ENCODE data around the gene ANXA2.

ANXA2 gene

DNA sequence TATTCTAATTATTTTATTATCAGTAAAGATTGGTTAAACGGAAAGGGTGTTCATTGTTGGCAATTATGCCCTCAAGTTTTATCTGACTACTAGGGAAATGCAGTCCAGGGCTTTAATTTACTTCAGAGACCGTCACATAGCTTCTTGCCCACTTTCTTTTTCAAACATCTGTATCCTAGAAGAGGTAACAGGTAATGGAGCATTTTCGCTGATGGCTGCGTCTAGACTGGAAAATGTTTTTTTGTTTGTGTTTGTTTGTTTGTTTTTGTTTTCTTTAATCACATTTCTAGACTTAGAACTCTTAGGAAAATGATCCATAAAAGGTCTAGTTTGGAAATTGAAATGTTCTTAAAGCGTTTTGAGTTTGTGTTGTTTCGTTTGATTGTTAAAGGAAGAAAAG is 71.4 kb downstream of the ANXA2 start:
- Histone ChIP-seq H3K9me3 (no peaks in the 10 kb centered on the region), H3K27me3 (peaks cover 0 to 3% of the 10 kb centered on the region in 2 donors), H3K36me3 (no peaks in the 10 kb centered on the region), H3K27ac (no peak overlapping the region), H3K4me1 (peaks cover 0 to 3% (median 0%) of the 10 kb centered on the region in 4 donors), H3K4me3 (no peak overlapping the region)
- no peak for DNase-seq
- intact Hi-C loops (cut with DNase I; ENCODE audit: low total_unique reads), result no loop called here
- TF ChIP-seq CTCF (IDR thresholded peaks at IDR 0.05), result no peak

GRCh38 chr15:60325905-60326304 is 71.9 kb downstream of the ANXA2 start:
- no peak for TF ChIP-seq CTCF (IDR thresholded peaks at IDR 0.05)

DNA sequence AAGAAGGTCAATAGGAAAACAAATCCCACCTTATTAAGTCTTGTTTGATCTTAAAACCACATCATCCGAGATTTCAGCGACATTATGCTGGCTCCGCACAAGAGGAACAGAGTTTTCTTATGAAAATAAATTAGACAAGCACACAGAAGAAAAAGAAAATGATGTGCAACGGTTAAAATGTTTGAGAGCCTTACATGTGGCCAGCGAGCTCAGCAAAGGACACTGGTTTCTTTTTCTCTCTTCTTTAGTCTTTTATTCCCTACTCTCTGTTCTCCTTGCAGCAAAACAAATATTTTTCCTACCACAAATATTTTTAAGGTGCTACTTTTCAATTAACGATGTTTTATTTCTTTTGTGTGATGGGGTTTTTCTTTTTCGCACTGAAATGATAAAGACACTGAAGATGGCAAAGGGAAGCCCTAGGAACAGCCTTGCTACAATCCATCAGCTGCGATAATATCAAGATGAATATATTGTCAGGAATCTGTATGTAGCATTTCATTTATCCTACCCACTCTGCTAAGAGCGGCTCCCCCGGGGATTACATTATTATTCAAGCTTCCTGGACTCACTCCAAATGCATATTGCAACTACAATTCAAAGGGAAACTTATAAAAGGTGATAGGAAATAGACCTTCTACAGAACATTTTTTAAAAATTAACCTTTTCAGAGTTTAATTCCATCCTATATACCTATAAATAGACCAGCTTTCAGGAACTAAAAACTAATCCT is 72.9 kb downstream of the ANXA2 start:
- no peaks in the 10 kb centered on the region for H3K9me3 ChIP-seq
- H3K4me1 ChIP-seq, result peaks cover 0 to 3% (median 0%) of the 10 kb centered on the region in 4 donors
- TF ChIP-seq CTCF (IDR thresholded peaks at IDR 0.05), result no peak
- intact Hi-C loops (cut with DNase I; ENCODE audit: low total_unique reads), result no loop called here
- peaks cover 0 to 3% of the 10 kb centered on the region in 2 donors for H3K27me3 ChIP-seq
- no peak overlapping the region for H3K4me3 ChIP-seq
- no peaks in the 10 kb centered on the region for H3K36me3 ChIP-seq
- H3K27ac ChIP-seq, result no peak overlapping the region
- DNase-seq, result no peak

More at GRCh38 chr15:60325905-60326304, 71.9 kb downstream of the ANXA2 start:
- no peaks in the 10 kb centered on the region for H3K36me3 ChIP-seq
- intact Hi-C loops (cut with DNase I; ENCODE audit: low total_unique reads), result no loop called here
- H3K9me3 ChIP-seq, result no peaks in the 10 kb centered on the region
- no peak for DNase-seq
- H3K27me3 ChIP-seq, result peaks cover 0 to 3% of the 10 kb centered on the region in 2 donors
- H3K4me1 ChIP-seq, result peaks cover 0 to 3% (median 0%) of the 10 kb centered on the region in 4 donors
- H3K4me3 ChIP-seq, result no peak overlapping the region
- no peak overlapping the region for H3K27ac ChIP-seq

GRCh38 chr15:60323322-60323721 is 74.5 kb downstream of the ANXA2 start:
- H3K4me1 ChIP-seq, result no peaks in the 10 kb centered on the region
- peaks cover 0 to 3% of the 10 kb centered on the region in 2 donors for H3K27me3 ChIP-seq
- DNase-seq, result no peak
- intact Hi-C loops (cut with DNase I; ENCODE audit: low total_unique reads), result no loop called here
- H3K36me3 ChIP-seq, result no peaks in the 10 kb centered on the region
- TF ChIP-seq CTCF (IDR thresholded peaks at IDR 0.05), result no peak
- no peak overlapping the region for H3K27ac ChIP-seq
- no peak overlapping the region for H3K4me3 ChIP-seq
- H3K9me3 ChIP-seq, result no peaks in the 10 kb centered on the region

- Histone ChIP-seq H3K27ac (no peak overlapping the region), H3K9me3 (no peaks in the 10 kb centered on the region), H3K36me3 (no peaks in the 10 kb centered on the region), H3K4me1 (no peaks in the 10 kb centered on the region), H3K27me3 (no peaks in the 10 kb centered on the region), H3K4me3 (no peak overlapping the region)
- TF ChIP-seq CTCF (IDR thresholded peaks at IDR 0.05), result no peak
- intact Hi-C loops (cut with DNase I; ENCODE audit: low total_unique reads), result no loop called here
- no peak for DNase-seq
Observed at GRCh38 chr15:60320365-60320764, 77.4 kb downstream of the ANXA2 start.
